ENCODE results near the gene XPNPEP2. TPM values are rescaled to one million over a fixed set of nuclear protein-coding genes. Genes with fewer than 3 reads are reported as not detected.

The XPNPEP2 gene
- total RNA-seq, 1 experiment from 2014 or later, result not detected

- in situ Hi-C loops (cut with HindIII; ENCODE audit: low pct_unique_long_range_greater_than_20kb, low sequenced_read_pairs) (no loop called here), intact Hi-C loops (cut with micrococcal nuclease; ENCODE audit: unreplicated experiment) (no loop called here)
- no peak overlapping the region for H3K27ac ChIP-seq (ENCODE audit: low read length)
- no peak overlapping the region for H3K4me3 ChIP-seq (ENCODE audit: low read depth in 2 of 2, low read length in 2 of 2)
- no peaks in the 10 kb centered on the region for H3K4me1 ChIP-seq (ENCODE audit: control insufficient read depth, insufficient read depth, low read length)
- no peaks in the 10 kb centered on the region for H3K9me3 ChIP-seq (ENCODE audit: control insufficient read depth, insufficient read depth, low read depth, low read length)
- ATAC-seq (no peak), DNase-seq (ENCODE audit: low read depth, low spot score) (no peak)
- TF ChIP-seq POLR2AphosphoS5 (IDR thresholded peaks at IDR 0.05; ENCODE audit: low read depth, low read length) (no peak), TCF7L2 (IDR thresholded peaks at IDR 0.05; ENCODE audit: low read depth, low read length) (no peak), REST (IDR thresholded peaks at IDR 0.05; ENCODE audit: insufficient read depth in 1 of 2, low read depth in 2 of 2, low read length in 1 of 2) (no peak), SIN3A (IDR thresholded peaks at IDR 0.05; ENCODE audit: borderline replicate concordance, insufficient read depth, low read depth, low read length) (no peak), CTCF (IDR thresholded peaks at IDR 0.05) (no peak)
- CTCF ChIA-PET, result no interaction called here
- POLR2A ChIA-PET, result no interaction called here
- H3K36me3 ChIP-seq (ENCODE audit: control insufficient read depth, insufficient read depth, low read length), result no peaks in the 10 kb centered on the region
- no peaks in the 10 kb centered on the region for H3K27me3 ChIP-seq (ENCODE audit: control insufficient read depth, insufficient read depth, low read length)
- BruUV-seq (replicated peaks), result no TSS peak
Observed at GRCh38 chrX:129808158-129808828, 69.5 kb downstream of the XPNPEP2 start.

- TF ChIP-seq REST (IDR thresholded peaks at IDR 0.05; ENCODE audit: insufficient read depth in 1 of 2, low read depth in 2 of 2, low read length in 1 of 2), result no peak
- no peak for TF ChIP-seq SIN3A (IDR thresholded peaks at IDR 0.05; ENCODE audit: borderline replicate concordance, insufficient read depth, low read depth, low read length)
- no peak for TF ChIP-seq TCF7L2 (IDR thresholded peaks at IDR 0.05; ENCODE audit: low read depth, low read length)
- no peak for TF ChIP-seq POLR2AphosphoS5 (IDR thresholded peaks at IDR 0.05; ENCODE audit: low read depth, low read length)
- TF ChIP-seq CTCF (IDR thresholded peaks at IDR 0.05), result no peak
- no peak for DNase-seq (ENCODE audit: low read depth, low spot score)
- no peaks in the 10 kb centered on the region for H3K27me3 ChIP-seq (ENCODE audit: control insufficient read depth, insufficient read depth, low read length)
- H3K4me3 ChIP-seq (ENCODE audit: low read depth in 2 of 2, low read length in 2 of 2), result no peak overlapping the region
- no peaks in the 10 kb centered on the region for H3K4me1 ChIP-seq (ENCODE audit: control insufficient read depth, insufficient read depth, low read length)
- no peak for ATAC-seq
- POLR2A ChIA-PET, result no interaction called here
- CTCF ChIA-PET, result no interaction called here
- intact Hi-C loops (cut with micrococcal nuclease; ENCODE audit: unreplicated experiment), result no loop called here
- in situ Hi-C loops (cut with HindIII; ENCODE audit: low pct_unique_long_range_greater_than_20kb, low sequenced_read_pairs), result no loop called here
- no peaks in the 10 kb centered on the region for H3K9me3 ChIP-seq (ENCODE audit: control insufficient read depth, insufficient read depth, low read depth, low read length)
- H3K27ac ChIP-seq (ENCODE audit: low read length), result no peak overlapping the region
- no peaks in the 10 kb centered on the region for H3K36me3 ChIP-seq (ENCODE audit: control insufficient read depth, insufficient read depth, low read length)
- BruUV-seq (replicated peaks), result no TSS peak
Observed at GRCh38 chrX:129808829-129809796, 70.3 kb downstream of the XPNPEP2 start.
